Upper lobe of left lung (tissue), 6 donors: ENCODE measurements around the gene PHACTR1. TPM values are rescaled to one million over a fixed set of nuclear protein-coding genes. Genes with fewer than 3 reads are reported as not detected.

Experiments used
- ATAC-seq, 2 donors: fragments of 200-7000 bp; cut with Tn5 transposase; one replicate each; pipeline ENCODE4 v1.9.1; 2022; ENCODE audit warnings: mild to moderate bottlenecking in 2 of 2, moderate library complexity in 2 of 2; ENCODE audit not compliant: low FRiP score in 2 of 2
- DNase-seq, 2 donors: peaks; one replicate each; pipeline ENCODE4 v3.0.0-alpha.2; 2019 to 2020
- H3K27ac ChIP-seq, 4 donors: fragments of 200-600 bp; sonication (generic); one replicate each; pipeline ENCODE4 v1.5.1; 2016 to 2019
- H3K27me3 ChIP-seq, 4 donors: fragments of 200-600 bp; sonication (generic); one replicate each; pipeline ENCODE4 v1.5.1; 2017 to 2019
- H3K36me3 ChIP-seq, 4 donors: fragments of 200-600 bp; sonication (generic); one replicate each; pipeline ENCODE4 v1.5.1; 2016 to 2019
- H3K4me1 ChIP-seq, 4 donors: fragments of 200-600 bp; sonication (generic); one replicate each; pipeline ENCODE4 v1.5.1; 2018 to 2019
- H3K4me3 ChIP-seq, 4 donors: fragments of 200-600 bp; sonication (generic); one replicate each; pipeline ENCODE4 v1.5.1; 2017 to 2019; ENCODE audit warnings: mild to moderate bottlenecking in 2 of 4, moderate library complexity in 1 of 4
- H3K9me3 ChIP-seq, 4 donors: fragments of 200-600 bp; sonication (generic); one replicate each; pipeline ENCODE4 v1.5.1; 2018 to 2019
- CTCF ChIP-seq, 6 experiments: fragments of 450-650 bp in 4 of 6; fragments of 200-600 bp in 2 of 6; sonication (generic) in 2 of 6; IDR thresholded peaks; one replicate each; pipeline ENCODE4 v1.5.1; 2016 to 2019; ENCODE audit warnings: antibody characterized with exemption in 6 of 6
- EP300 ChIP-seq, 4 donors: sonication (generic); formaldehyde crosslinking; IDR thresholded peaks; one replicate each; pipeline ENCODE4 v1.5.1; 2017; ENCODE audit warnings: antibody characterized with exemption in 4 of 4, control low read depth in 2 of 4
- POLR2A ChIP-seq, 4 donors: fragments of 450-650 bp; IDR thresholded peaks; one replicate each; pipeline ENCODE4 v1.5.1; 2016 to 2017; ENCODE audit warnings: antibody characterized with exemption in 4 of 4, mild to moderate bottlenecking in 2 of 4
- POLR2AphosphoS5 ChIP-seq, 2 donors: sonication (generic); formaldehyde crosslinking; IDR thresholded peaks; one replicate each; pipeline ENCODE4 v1.5.1; 2017; ENCODE audit warnings: antibody characterized with exemption in 2 of 2
- WGBS, 2 donors: methylation state at CpG; one replicate each; pipeline ENCODE4 v1.1.5; 2017 to 2018; 5-methylcytosine and 5-hydroxymethylcytosine counted together
- small RNA-seq, 4 donors: library from RNA; depleted of rRNA; stranded (forward); fragments of <200 nt; gene quantifications; one replicate each; pipeline ENCODE3, GENCODE V24; 2016
- total RNA-seq, 6 donors: library from RNA; depleted of rRNA in 4 of 6; stranded (reverse); fragments of >200 nt in 4 of 6; gene quantifications; one replicate each; pipeline versions ENCODE4 v1.1.0 to v1.2.1, GENCODE V29; 2016 to 2021
- donor health status: DM: no; HTN: no; CAD: no; lungs with moderate emphysema.
- donor health status: DM: no; HTN: yes; CAD: no; lungs with severe emphysema.

PHACTR1 gene
- total RNA-seq, 6 donors from 2014 or later, result 63.2 to 121 (median 90.9) TPM

GRCh38 chr6:13338038-13338437 is 621.5 kb downstream of the PHACTR1 start:
- Histone ChIP-seq H3K27me3 (no peaks in the 10 kb centered on the region), H3K36me3 (no peaks in the 10 kb centered on the region), H3K9me3 (no peaks in the 10 kb centered on the region), H3K4me3 (no peak overlapping the region), H3K27ac (no peak overlapping the region), H3K4me1 (peaks cover 0 to 4% (median 2%) of the 10 kb centered on the region in 4 donors)
- TF ChIP-seq POLR2AphosphoS5 (IDR thresholded peaks at IDR 0.05), result no peak
- TF ChIP-seq EP300 (IDR thresholded peaks at IDR 0.05), result no peak
- no peak for TF ChIP-seq POLR2A (IDR thresholded peaks at IDR 0.05)
- no peak for TF ChIP-seq CTCF (IDR thresholded peaks at IDR 0.05)
- DNase-seq (no peak), ATAC-seq (no peak)
- WGBS, 2 donors, result 63 to 80% methylated on average over 5 of the region's 5 CpGs

Small RNA genes within 50 kb of the gene (small RNA-seq; reads per million reads assigned to genes)
- gene RNU1-11P, result 0 to 0.14 (median 0.03) reads per million in 4 donors
